Activated gamma-delta T cell treated with Interleukin-2 at 50 U/mL for 16 hours (primary cell): Measurements from ENCODE around the gene MPHOSPH8.
"Not testable (repeated sequence)": the region's sequence is repeated elsewhere in the genome, so short reads cannot be mapped to it uniquely, and the experiment has no call there.

ENCODE experiments used
- DNase-seq: peaks from one replicate; pipeline ENCODE4 v3.0.0-alpha.2; 2020

The MPHOSPH8 gene

DNA sequence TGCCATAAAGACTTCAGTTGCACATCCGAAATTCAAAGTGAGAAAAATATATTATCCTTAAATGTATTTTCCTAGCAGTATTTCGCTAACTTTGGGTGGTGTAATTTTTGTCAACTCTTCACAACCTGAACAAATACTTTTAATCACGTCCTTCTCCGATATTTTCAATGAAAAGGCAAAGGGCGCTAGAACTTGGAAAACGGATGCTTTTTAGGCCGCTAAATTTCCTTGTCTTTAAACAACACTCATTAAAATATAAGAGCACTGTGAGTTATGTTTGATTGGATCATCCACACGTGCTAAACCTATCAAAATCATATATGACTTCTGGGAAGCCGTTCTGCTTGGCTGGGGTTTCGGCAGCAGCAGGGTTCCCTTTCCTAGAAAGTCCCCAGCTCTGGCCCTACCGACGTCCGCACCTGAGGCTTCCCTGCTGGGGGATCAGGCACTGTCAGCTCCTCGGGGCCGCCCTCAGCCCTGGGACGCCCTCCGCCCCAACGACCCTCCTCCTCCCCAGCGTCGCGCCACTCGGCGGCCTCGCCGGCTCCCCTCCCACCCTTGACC is 462 bp upstream of the MPHOSPH8 start:
- DNase-seq, result no peak

DNA sequence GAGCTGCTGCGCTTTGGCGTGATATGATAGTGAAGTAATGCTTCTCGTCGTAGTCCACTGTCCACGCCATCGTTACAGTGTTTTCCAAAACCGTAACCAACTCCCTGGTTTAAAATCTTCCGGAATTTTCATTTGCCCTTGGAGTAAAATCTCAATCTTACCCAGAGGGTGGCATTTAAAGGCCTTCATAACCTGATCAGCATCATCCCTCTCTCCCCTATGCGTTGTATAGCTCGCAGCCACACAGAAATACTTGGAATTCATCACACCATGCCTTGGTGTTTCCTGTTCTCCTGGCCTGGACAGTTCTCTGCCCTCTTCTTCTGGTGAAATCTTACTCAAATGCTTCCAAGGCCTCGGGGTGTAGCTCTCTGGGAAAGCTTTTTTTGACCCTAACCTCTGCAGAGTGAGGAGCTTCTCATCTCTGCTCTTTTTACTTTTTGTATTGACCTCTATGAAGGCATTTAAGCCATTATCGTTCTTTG is 839 bp downstream of the MPHOSPH8 start:
- no peak for DNase-seq

DNA sequence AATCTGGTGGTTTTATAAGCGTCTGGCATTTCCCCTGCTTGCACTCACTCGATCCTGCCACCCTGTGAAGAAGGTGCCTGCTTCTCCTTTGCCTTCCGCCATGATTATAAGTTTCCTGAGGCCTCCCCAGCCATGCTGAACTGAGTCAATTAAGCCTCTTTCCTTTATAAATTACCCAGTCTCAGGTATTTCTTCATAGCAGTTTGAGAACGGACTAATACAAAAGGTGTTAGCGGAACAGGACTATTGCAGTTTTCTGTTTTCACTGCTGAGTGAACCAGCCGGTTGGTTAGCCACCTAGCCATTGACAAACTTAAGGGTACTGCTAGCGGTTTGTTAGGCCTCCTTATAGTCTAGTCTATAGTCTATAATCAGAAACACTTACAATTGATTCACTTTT is 2.5 kb downstream of the MPHOSPH8 start:
- not testable (repeated sequence) for DNase-seq

DNA sequence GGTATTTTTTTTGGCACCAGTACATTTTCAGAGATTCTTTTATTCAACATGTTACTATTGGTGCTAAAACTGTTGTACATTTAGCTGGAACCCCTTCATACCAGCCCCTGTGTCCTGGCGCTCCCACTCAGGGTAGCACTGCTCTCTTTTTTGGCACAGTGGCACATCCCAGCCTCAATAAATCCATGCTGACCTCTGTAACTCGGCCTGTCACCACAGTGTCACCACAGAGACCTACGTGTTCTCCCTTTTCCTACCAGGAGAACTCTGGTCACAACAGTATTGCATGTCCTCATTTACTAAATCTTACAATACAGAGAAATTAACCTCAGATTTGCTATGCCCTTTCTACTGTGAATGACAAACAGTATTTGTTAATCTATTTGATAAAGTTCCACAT is 10.2 kb downstream of the MPHOSPH8 start:
- no peak for DNase-seq

DNA sequence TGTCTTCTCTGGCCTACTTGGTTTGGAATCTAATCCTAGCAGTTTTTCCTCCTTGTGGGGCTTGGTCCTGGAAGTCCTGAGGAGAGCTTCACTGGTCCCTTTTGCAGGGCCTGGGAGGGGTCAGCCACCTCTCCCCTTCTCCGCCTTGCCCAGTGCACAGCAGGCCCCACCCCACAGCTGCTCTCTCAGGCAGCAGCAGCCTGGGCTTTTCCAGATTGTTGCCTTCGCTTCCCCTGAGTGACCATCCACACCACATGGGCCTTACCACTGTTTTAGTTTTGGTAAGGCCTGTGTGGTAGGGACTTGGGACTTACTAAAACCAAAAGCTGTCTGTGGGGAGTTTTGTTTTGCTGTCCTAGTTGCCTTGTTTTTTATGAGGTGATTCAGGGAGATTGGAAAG is 11.5 kb downstream of the MPHOSPH8 start:
- DNase-seq, result no peak

DNA sequence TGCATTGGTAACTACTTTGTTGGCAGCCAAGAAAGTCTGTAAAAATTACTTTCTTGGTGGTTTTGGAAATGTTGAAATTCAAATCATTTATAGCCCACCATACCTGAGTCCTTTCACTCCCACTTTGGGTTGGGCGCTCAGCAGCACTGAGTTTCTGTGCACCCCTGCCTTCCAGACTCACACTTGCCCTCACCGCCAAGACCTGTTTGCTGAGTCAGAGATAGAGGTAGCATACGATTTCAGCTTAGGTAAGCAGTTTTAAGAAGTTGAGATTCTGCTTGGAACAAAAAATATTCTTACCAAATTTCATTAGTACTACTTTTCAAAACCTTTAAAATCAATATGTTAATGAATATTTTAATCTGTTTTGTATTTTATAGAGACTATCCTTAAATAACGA is 12.6 kb downstream of the MPHOSPH8 start:
- no peak for DNase-seq

DNA sequence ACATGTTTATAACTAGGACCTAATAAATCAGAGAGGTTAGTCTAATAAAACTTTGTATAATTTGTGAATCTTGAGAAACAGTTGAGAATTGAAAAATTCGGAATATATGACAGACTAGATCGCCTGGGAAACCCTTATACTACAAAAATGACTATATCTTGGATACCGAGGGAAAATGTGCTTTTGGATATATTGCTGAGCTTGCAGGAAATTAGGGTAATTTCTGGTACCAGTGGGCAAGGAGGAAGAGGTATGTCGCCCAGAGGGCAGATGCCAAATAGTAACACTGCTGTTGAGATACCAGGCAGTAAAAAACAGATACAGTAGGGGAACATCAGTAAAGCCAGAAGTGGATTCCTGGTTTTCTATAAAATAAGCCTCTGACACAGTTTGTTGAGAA is 17.3 kb downstream of the MPHOSPH8 start:
- DNase-seq, result no peak

DNA sequence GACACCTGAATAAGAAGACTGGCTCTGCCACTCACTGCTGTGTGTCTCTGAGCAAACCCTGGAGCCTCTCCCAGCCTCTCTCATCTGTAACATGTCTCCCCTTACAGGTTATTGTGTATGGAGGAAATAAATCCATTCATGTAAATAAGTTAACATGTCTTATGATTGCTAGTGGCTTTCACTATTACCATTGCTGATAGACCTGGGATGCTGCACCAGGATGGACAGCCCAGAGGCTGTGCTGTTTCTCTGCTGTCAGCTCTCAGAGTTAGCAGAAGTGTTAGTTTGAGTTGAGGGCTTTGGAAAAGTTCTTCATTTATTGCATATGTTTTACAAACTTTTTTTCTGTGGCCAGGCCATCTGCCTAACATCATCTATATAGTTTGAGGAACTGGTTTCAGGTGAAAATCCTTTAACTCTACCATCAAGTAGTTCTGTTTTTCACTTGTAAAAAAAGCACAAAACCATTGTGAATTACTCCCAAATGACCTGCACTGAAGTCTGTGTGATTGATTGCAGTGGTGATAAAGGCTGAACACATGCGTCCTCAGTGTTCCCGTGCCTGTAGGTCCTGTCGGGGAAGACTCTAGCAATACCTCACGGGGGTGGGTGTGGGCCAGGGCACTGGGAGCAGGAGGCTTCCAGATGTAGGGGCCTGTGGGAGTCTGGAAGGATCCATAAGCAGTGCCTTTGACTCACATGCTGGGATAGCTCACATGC is 24.6 kb downstream of the MPHOSPH8 start:
- no peak for DNase-seq

DNA sequence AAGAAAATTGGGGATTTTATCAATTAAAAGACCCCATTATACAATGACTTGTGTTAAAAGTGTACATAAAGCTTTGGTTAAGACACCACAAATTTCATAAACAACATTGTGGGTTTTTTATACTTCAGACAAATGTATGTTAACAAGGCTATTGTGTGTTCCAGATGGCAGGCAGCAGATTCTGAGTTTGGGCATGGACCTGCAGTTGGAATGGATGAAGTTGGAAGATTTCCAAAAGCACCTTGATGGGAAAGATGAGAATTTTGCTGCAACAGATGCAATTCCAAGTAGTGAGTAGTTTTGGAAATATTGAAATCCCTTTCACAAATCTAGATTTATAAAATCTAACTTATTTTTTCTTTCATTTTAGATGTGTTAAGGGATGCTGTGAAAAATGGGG is 25.4 kb downstream of the MPHOSPH8 start:
- DNase-seq, result no peak

DNA sequence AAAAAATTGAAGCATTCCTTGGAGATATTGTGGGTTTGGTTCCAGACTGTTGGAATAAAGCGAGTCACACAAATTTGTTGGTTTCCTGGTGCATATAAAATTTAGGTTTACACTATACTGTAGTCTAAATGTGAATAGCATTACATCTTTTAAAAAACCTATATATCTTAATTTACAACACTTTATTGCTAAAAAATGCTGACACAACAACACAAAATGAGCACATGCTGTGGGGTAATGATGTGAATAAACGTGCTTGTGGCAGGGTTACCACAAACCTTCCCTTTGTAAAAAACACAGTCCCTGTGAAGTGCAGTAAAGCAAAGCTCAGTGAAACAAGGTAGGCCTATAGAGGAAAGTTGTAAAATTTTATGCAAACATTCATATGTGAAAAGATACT is 27.7 kb downstream of the MPHOSPH8 start:
- no peak for DNase-seq

DNA sequence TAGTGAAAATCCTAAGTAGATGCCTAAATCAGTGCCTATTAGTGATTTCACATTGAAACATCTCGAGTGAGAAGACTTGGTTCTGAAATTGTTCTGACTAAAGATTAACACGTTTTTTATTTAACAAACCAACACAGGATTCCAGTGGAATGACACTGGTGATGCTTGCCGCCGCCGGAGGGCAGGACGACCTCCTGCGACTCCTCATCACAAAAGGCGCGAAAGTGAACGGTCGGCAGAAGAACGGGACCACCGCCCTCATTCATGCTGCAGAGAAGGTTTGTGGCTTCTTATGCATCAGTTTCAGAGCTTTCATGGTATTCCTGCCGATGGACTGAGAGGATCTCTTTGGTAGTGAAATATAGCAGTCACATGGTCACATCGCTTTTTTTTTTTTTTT is 28.1 kb downstream of the MPHOSPH8 start:
- no peak for DNase-seq

DNA sequence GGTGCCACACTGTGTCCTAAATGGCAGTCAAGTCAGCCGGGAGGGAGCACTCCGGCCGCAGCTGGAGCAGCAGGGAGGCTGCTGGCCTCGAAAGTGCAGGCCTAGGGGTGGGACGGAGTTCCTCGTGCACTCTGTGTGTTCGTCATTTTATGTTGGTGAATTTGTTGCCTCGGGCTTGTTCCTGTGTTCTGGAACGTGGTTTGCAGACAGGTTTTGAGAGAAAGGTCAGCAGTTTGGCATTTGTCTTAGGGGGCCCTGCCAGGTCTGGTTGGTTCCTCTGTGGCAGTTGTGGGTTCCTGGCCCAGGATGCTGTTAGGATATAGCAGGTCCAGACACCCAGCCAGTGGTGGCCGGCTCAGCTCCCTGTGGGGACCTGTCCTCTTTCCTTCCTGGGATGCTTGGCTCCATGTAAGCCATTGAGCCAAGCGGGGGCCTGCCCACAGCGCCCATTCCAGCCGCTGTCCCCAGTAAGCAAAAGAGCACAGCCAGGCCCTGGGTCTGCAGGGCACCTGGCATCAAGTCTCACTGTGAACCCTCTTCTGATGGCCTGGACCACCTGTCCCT is 30.0 kb downstream of the MPHOSPH8 start:
- no peak for DNase-seq

DNA sequence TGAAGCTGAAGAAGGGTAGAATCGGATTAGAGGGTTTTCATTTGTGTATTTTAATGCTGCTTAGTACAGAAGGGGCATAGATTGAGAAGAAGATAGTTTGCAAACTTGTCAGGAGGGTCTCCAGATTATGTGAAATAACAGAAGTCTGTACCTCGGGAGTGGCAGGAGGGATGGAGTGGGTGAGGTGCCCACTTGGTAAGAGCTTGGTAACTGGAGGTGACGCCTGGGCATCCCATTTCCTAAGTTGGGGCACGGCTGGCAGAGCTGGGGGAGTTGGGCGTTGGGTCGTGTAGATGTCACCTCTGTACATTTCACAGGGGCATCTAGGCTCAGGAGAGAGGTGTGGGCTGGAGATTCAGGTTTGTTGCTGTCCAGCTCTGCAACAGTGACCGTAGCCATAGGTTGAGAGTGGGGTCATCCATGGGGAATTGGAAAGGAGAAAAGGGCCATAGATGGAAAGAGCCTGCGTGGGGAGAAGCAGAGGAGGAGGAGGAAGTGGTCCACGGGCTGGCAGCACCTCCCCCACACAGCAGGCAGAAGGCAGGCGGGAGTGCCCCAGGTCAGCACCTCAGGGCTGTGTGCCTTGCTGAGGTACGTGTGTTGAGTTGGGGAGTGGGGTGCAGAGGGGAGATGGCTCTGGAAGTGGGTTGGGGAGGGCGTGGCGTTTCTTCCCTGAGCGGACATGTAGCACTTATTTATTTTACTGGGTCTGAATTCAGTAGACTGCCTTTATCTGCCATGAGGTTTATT is 31.2 kb downstream of the MPHOSPH8 start:
- DNase-seq, result no peak

DNA sequence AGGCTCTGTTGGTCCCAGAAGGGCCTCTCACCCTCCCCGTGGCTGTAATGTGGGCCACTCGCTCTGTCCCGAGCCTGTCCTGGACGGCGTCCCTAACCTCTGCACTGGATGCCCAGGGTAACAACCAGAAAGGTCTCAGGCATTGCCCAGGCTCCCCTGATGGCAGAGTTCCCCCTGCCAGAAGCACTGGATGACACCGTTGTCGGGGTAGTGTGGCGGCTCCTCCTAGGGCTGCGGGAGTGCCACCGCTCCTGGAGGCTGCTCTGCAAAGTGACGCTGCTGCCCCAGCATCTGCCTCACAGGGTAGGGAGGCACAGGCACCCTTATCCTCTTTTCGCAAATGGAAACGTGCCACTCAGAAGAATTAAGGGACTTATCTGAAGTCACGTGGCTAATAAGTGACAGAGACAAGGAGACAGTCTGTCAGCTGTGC is 32.0 kb downstream of the MPHOSPH8 start:
- DNase-seq, result no peak

DNA sequence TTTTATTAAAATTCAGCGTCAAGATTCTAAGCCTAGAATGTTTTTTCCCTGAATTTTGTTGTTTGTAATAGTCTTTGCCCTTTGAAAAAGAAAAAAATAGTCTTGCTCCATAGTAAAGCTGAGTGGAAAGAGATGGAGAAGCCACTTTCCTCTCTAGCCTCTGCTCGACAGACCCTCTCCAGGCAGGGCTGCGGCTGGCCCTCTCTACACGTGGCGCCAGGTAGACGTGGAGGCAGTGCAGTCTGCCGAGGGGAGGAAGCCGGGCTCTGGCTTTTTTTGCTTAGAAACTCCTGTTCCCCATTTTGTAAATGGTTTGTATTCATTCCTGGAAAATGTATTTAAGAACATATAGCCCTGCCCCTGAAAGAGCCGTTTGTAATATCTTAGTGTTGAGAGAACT is 35.3 kb downstream of the MPHOSPH8 start:
- DNase-seq, result no peak

DNA sequence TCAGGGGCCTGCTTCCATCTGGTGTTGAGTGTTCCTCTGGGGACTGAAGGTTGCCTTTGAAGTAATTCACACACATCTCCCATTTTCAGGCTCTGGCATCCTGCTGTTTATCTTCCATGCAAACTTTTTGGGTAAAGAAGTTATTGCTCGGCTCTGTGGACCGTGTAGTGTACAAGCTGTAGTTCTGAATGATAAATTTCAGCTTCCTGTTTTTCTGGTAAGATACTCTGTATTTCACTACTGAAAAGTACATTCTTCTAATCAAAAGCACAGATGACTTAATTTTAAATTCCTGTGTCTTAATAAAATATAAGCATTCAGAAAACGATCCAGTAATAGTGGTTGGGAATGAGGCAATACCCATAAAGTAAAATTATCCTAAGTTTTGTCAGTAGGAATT is 36.7 kb downstream of the MPHOSPH8 start:
- DNase-seq, result no peak

DNA sequence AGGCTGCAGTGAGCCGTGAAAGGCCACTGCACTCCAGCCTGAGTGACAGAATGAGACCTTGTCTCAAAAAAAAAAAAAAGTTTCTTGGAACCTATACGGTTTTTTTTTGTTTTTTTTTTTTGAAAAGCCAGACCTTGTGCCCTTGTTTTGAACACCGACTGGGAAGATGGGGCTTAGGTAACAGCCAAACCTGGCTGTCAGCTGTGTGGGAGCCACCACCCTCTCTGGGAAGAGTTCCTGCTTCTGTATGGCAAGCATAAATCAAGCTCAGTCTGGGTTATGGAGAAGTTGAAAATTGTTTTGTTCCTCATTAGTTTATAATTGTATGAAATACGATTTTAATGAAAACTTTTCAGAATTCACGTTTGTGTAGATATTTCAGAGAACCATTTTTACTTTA is 39.5 kb downstream of the MPHOSPH8 start:
- DNase-seq, result no peak

DNA sequence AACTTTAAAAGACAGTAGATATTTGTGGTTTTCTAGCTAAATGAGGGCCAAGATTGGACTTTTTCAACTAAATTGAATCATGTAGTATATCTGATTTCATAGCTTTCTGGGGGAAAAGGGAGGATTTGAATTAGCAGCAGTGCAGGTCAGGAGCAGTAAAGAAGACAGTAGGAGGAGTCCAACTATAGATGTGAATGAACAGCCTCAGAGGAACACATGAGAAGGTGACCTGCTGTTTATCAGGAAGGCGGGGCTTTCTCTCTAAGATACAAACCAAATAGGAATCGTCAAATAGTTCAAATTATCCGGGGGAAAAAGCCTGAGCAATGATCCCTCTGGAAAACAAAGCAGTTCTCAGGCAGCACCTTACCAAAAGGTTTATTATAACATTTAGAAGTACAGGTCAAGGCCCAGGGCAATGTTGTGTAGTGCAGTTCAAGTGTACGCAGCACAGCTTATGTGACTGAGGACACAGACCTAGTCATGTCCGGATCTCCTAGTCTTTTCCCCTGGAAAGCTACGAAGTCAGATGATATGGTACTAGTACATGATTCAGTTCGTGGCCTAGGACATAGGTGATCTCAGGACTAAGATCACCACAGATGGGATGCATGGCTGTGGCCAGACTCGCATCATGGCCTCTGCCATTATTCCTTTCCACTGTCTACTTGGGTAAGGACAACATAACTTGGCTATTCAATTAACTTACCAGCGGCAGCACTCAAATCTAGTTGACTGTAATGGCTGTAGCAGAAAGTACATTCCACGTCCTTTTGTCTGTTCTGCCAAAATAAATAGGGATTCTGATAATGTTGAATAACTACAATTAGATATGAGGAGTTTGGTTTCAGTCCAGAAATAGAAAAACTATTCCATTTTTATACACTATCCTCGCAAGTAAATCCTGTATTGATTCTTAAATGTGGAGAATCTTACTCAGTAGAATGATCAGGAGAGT is 40.3 kb downstream of the MPHOSPH8 start:
- no peak for DNase-seq

DNA sequence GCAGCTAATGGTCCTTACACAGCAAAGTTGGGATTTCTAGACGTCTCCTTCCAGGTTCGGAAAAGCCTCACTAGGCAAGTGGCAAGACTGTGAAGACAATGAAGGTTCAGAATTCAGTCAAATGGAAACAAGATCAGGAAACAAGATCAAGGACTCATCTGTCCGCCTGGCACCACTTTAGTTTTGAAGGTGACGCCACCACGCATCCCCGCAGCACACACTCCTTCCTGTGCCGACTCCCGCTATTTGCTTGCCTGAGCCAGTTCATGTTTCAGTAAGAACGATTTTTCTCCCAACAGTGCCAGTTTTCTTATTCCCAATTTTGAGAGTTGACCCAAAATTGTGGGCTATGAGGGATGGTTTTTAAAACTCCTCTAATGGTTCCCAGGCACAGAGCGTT is 41.4 kb downstream of the MPHOSPH8 start:
- DNase-seq, result no peak

DNA sequence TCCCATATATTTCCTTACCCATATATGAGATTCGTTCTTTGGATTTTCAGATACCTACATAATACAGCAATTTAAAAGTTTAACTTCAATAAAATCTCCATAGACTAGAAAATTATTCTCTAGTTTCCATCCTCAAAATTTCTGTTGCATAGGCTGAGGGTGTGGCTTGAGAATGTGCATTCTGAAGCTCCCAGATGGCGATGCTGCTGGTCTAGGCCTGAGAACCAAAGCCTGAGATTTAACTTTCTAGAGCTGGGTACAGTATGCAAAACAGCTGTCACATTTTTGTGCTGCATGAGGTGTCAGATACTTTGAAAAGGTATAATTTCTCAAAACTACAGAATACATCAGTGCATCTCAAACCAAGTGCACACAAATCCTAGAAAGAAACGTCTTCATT is 42.7 kb downstream of the MPHOSPH8 start:
- DNase-seq, result no peak

DNA sequence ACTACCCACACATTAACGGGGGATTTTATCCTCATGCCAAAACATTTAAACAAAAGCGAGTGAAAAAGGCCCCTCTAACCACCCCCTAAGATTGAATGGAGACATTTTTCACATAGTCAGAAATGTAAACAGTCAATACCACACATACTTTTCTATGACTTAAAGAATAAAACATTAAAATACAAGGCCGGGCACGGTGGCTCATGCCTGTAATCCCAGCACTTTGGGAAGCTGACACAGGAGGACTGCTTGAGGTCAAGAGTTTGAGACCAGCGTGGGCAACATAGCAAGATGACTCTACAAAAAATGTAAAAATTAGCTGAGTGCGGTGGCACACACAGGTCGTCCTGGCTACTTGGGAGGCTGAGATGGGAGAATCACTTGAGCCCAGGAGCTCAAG is 47.3 kb downstream of the MPHOSPH8 start:
- no peak for DNase-seq

DNA sequence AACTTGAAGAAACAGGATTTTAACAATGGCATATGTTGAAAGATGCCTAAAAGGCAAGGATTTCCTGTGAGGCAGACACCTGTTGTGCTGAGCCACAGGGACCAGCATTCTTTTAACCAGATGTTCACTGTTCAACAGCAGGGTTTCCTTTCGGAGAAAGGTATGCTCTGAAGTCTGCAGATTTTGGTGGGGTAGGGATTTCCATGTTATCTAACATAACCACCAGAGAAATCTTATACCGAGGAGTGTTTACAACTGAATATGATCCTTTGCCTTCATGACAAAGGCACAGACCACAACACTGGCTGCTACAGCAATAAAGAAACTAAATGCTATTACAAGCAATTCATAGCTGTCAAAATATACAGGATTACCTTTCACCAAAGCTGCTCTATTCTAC is 48.1 kb downstream of the MPHOSPH8 start:
- DNase-seq, result no peak

DNA sequence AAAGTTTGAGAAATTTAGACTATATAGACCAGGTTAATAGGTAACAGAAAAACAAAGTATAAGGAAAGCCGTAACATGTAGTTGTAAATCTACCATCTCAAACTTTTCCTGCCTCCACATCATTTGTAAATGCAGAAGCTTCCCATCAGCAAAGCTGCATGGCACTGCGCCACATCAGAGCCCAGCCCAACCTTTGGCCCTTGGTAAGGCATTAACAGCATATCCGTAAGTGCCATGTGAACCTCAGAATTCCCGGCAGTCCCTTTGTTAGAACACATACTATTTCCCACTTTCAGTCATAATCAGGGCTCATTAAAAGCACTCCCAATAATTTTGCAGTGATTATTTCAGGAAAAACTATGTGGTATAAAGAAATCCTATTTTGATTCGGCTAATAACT is 51.6 kb downstream of the MPHOSPH8 start:
- no peak for DNase-seq
